K562 (cell line): ENCODE measurements around the gene TFAP2B. TPM values are rescaled to one million over a fixed set of nuclear protein-coding genes. Genes with fewer than 3 reads are reported as not detected.

Source experiments
- ATAC-seq: fragments of 200-7000 bp; cut with Tn5 transposase; 3 replicates; pipeline ENCODE4 v1.9.1; 2020; ENCODE audit warnings: moderate library complexity
- BruUV-seq: library from RNA; stranded (reverse); fragments of 400-500 nt; replicated peaks from 2 replicates; lab custom pipeline; 2021; lab: Mats Ljungman, UMichigan
- CTCF ChIA-PET: fragments of 300-600 bp; formaldehyde crosslinking; extraction: SDS; loops from one replicate; lab custom pipeline; 2021; ENCODE audit warnings: low intra/inter-chr PET ratio; lab: Yijun Ruan, JAX
- POLR2A ChIA-PET: fragments of 300-600, 350-650 bp; sonication (Branson Sonifier 250); formaldehyde crosslinking; extraction: SDS; loops from one replicate; lab custom pipeline; 2021; ENCODE audit warnings: antibody characterized with exemption, inconsistent platforms; lab: Yijun Ruan, JAX
- DNase-seq, 4 experiments: peaks; one replicate each; pipeline versions ENCODE4 v3.0.0 to v3.0.0-alpha.2; 2011 to 2018; ENCODE audit warnings: low spot score in 3 of 4, mixed read lengths in 3 of 4; ENCODE audit errors: extremely low read depth in 1 of 4
- FAIRE-seq: peaks from 2 replicates; lab custom pipeline; 2011; peaks lifted over from hg19 to GRCh38; lab: Jason Lieb, UNC
- H2AFZ ChIP-seq: 2 replicates; pipeline ENCODE4 v1.6.0; 2011; ENCODE audit warnings: low read depth, low read length, control low read depth, inconsistent platforms
- H3K27ac ChIP-seq: fragments of 200-600 bp; 3 replicates; pipeline ENCODE4 v1.8.0; 2011; ENCODE audit warnings: low read depth, mild to moderate bottlenecking, control low read depth, inconsistent platforms, low read length, moderate library complexity, mixed read lengths; ENCODE audit errors: extremely low read depth
- H3K27me3 ChIP-seq, 2 experiments: fragments of 300-600 bp in 1 of 2; 2 replicates in 1 of 2; 3 replicates in 1 of 2; pipeline versions ENCODE4 v1.6.0 to v1.8.0; 2011; ENCODE audit warnings: inconsistent platforms in 2 of 2, low read length in 2 of 2, mild to moderate bottlenecking in 1 of 2, mixed read lengths in 1 of 2, moderate library complexity in 1 of 2; ENCODE audit not compliant: control insufficient read depth in 2 of 2, insufficient read depth in 2 of 2
- H3K36me3 ChIP-seq: fragments of 300-600 bp; 3 replicates; pipeline ENCODE4 v1.8.0; 2011; ENCODE audit warnings: mild to moderate bottlenecking, low read length, inconsistent platforms; ENCODE audit not compliant: control insufficient read depth, insufficient read depth
- H3K4me1 ChIP-seq, 2 experiments: fragments of 200-600 bp in 1 of 2; replicated peaks in 1 of 2; 2 replicates in 1 of 2; 3 replicates in 1 of 2; pipeline versions ENCODE4 v1.5.1 to v1.8.0; 2011; ENCODE audit warnings: inconsistent platforms in 2 of 2, low read length in 2 of 2, mild to moderate bottlenecking in 1 of 2, mixed read lengths in 1 of 2, moderate library complexity in 1 of 2; ENCODE audit not compliant: control insufficient read depth in 2 of 2, insufficient read depth in 2 of 2
- H3K4me2 ChIP-seq: 2 replicates; pipeline ENCODE4 v1.6.1; 2011; ENCODE audit warnings: low read length, control low read depth, inconsistent platforms, mixed read lengths; ENCODE audit not compliant: insufficient read depth
- H3K4me3 ChIP-seq: fragments of 200-600 bp; sonication (generic), shearing (Covaris generic); 2 replicates; pipeline ENCODE4 v1.5.1; 2016; ENCODE audit warnings: control low read depth, inconsistent platforms
- H3K79me2 ChIP-seq: fragments of 200-600 bp; 3 replicates; pipeline ENCODE4 v1.8.0; 2011; ENCODE audit warnings: low read length, inconsistent platforms; ENCODE audit not compliant: control insufficient read depth, insufficient read depth
- H3K9ac ChIP-seq, 2 experiments: 2 replicates each; pipeline versions ENCODE4 v1.6.0 to v1.6.1; 2011; ENCODE audit warnings: low read depth in 2 of 2, low read length in 2 of 2, control low read depth in 1 of 2, inconsistent platforms in 1 of 2, mild to moderate bottlenecking in 1 of 2, mixed read lengths in 1 of 2; ENCODE audit not compliant: insufficient read depth in 1 of 2
- H3K9me1 ChIP-seq: one replicate; pipeline ENCODE4 v1.6.0; 2011; ENCODE audit warnings: inconsistent platforms, mild to moderate bottlenecking, low read length, moderate library complexity; ENCODE audit not compliant: control insufficient read depth, insufficient read depth
- H3K9me3 ChIP-seq: replicated peaks from 2 replicates; pipeline ENCODE4 v1.5.1; 2011; ENCODE audit warnings: low read depth, low read length, inconsistent platforms; ENCODE audit not compliant: control insufficient read depth, insufficient read depth
- H4K20me1 ChIP-seq: replicated peaks from 2 replicates; pipeline ENCODE4 v1.6.1; 2011; ENCODE audit warnings: low read length, inconsistent platforms, mixed read lengths; ENCODE audit not compliant: control insufficient read depth, insufficient read depth
- ARID3A ChIP-seq: IDR thresholded peaks from 2 replicates; pipeline ENCODE4 v1.6.1; 2012; ENCODE audit warnings: low read depth, low read length, improper control_type of control experiment, borderline replicate concordance
- CCNT2 ChIP-seq: IDR thresholded peaks from 2 replicates; pipeline ENCODE4 v1.6.1; 2011; ENCODE audit warnings: borderline replicate concordance, low read depth, mild to moderate bottlenecking, moderate library complexity, mixed read lengths, low read length; ENCODE audit not compliant: insufficient read length; ENCODE audit errors: extremely low read depth
- ESRRB ChIP-seq: fragments of 250-450 bp; sonication (Bioruptor Pico); IDR thresholded peaks from 2 replicates; pipeline ENCODE4 v1.5.0; 2020; ENCODE audit warnings: mild to moderate bottlenecking, moderate library complexity, borderline replicate concordance
- FOXO4 ChIP-seq: fragments of 450-650 bp; formaldehyde crosslinking; IDR thresholded peaks from 2 replicates; pipeline ENCODE4 v1.4.0; 2020; ENCODE audit warnings: mild to moderate bottlenecking, moderate library complexity
- MIER1 ChIP-seq: fragments of 450-650 bp; IDR thresholded peaks from 2 replicates; pipeline ENCODE4 v1.6.1; 2016; ENCODE audit warnings: antibody characterized with exemption, mild to moderate bottlenecking, low read depth
- NFIC ChIP-seq: fragments of 450-650 bp; IDR thresholded peaks from 2 replicates; pipeline ENCODE4 v1.6.1; 2017; ENCODE audit warnings: mild to moderate bottlenecking, inconsistent platforms
- ZFP1 ChIP-seq: fragments of 450-650 bp; formaldehyde crosslinking; IDR thresholded peaks from 2 replicates; pipeline ENCODE4 v1.4.0; 2020; ENCODE audit warnings: mild to moderate bottlenecking, mixed read lengths
- ZKSCAN3 ChIP-seq: fragments of 250-450 bp; sonication (Bioruptor Pico); IDR thresholded peaks from 2 replicates; pipeline ENCODE4 v1.4.0; 2020
- ZNF197 ChIP-seq: fragments of 200-800 bp; sonication (Bioruptor generic); IDR thresholded peaks from 2 replicates; pipeline ENCODE4 v1.6.1; 2016; ENCODE audit warnings: low read depth, missing genetic modification characterization, missing compliant biosample characterization
- ZNF232 ChIP-seq: sonication (generic); formaldehyde crosslinking; IDR thresholded peaks from 2 replicates; pipeline ENCODE4 v1.8.0; 2022; ENCODE audit warnings: mild to moderate bottlenecking, missing genetic modification reagents
- ZNF551 ChIP-seq: fragments of 250-450 bp; sonication (Bioruptor Pico); IDR thresholded peaks from 2 replicates; pipeline ENCODE4 v1.5.0; 2021; ENCODE audit warnings: mild to moderate bottlenecking, moderate library complexity
- ZNF696 ChIP-seq: fragments of 250-450 bp; sonication (Bioruptor Pico); conservative IDR thresholded peaks from 2 replicates; pipeline ENCODE4 v1.4.0; 2020; ENCODE audit warnings: mild to moderate bottlenecking, moderate library complexity
- WGBS: fragments of 100-300 bp; shearing (Covaris generic); methylation state at CpG from one replicate; pipeline ENCODE4 v1.1.6; 2016; ENCODE audit warnings: low coverage, mixed read lengths; ENCODE audit not compliant: insufficient coverage; ENCODE audit errors: missing lambda C conversion rate; 5-methylcytosine and 5-hydroxymethylcytosine counted together
- in situ Hi-C: fragments of 300-500 bp; cut with MboI; formaldehyde crosslinking; loops from 4 replicates; pipeline ENCODE4 v1.15.0; 2018; ENCODE audit warnings: inconsistent platforms, mixed read lengths
- intact Hi-C: fragments of 100-400 bp; cut with micrococcal nuclease; formaldehyde crosslinking; loops from 2 replicates; pipeline ENCODE4 v1.14.2; 2022
- polyA plus RNA-seq, 8 experiments: library from polyadenylated mRNA; depleted of rRNA in 4 of 8; stranded (reverse) in 5 of 8; unstranded in 3 of 8; fragments of >200 nt; fragmentation: Nextera tagmentation in 2 of 8; fragmentation: Illumina TruSeq in 1 of 8; extraction: Ambion mirVana in 2 of 8; extraction: Trizol in 1 of 8; gene quantifications; 2 replicates each; pipeline versions ENCODE4 v1.2.1 to v1.2.3, GENCODE V29; 2011 to 2014; ENCODE audit warnings: inconsistent platforms in 1 of 8, missing spikeins in 1 of 8
- total RNA-seq, 7 experiments: library from RNA; depleted of rRNA in 6 of 7; stranded (reverse); fragments of >200 nt in 6 of 7; fragmentation: Illumina TruSeq in 2 of 7; extraction: Trizol in 2 of 7; gene quantifications; 2 replicates each; pipeline versions ENCODE4 v1.2.1 to v1.2.3, GENCODE V29; 2011 to 2021; ENCODE audit warnings: low replicate concordance in 1 of 7

The TFAP2B gene
- total and polyA plus RNA-seq, 9 of the 15 experiments (the other 6 are each of a cell fraction or from before 2014, with no cell fraction given), result not detected

- no peaks in the 10 kb centered on the region for H3K27me3 ChIP-seq
- intact Hi-C loops (no loop called here), in situ Hi-C loops (no loop called here)
- no peak overlapping the region for H3K4me2 ChIP-seq
- ChIA-PET CTCF (no interaction called here), POLR2A (no interaction called here)
- no peaks in the 10 kb centered on the region for H3K9me3 ChIP-seq
- H3K9ac ChIP-seq, result no peak overlapping the region
- BruUV-seq, result no TSS peak
- ATAC-seq, result no peak
- no peaks in the 10 kb centered on the region for H3K4me1 ChIP-seq
- no peaks in the 10 kb centered on the region for H3K79me2 ChIP-seq
- H3K36me3 ChIP-seq, result no peaks in the 10 kb centered on the region
- no peaks in the 10 kb centered on the region for H3K9me1 ChIP-seq
- FAIRE-seq, result no peak
- DNase-seq, result no peak
- TF ChIP-seq NFIC (0 out of 2 replicates have a peak, but pooled peaks have one; percentile 19), ZKSCAN3 (CRISPR knock-in tag) (no peak)
- no peak overlapping the region for H2AFZ ChIP-seq
- H3K27ac ChIP-seq, result no peak overlapping the region
- H3K4me3 ChIP-seq, result no peak overlapping the region
- no peaks in the 10 kb centered on the region for H4K20me1 ChIP-seq
Observed at GRCh38 chr6:50778696-50779095, 40.0 kb upstream of the TFAP2B start.

GRCh38 chr6:50780382-50780781 lies 38.3 kb upstream of the TFAP2B start:
- Histone ChIP-seq H3K27me3 (no peaks in the 10 kb centered on the region), H3K4me2 (no peak overlapping the region), H3K4me3 (no peak overlapping the region), H2AFZ (no peak overlapping the region), H4K20me1 (no peaks in the 10 kb centered on the region)
- FAIRE-seq (no peak), ATAC-seq (no peak)
- no peak for TF ChIP-seq ZNF551 (CRISPR knock-in tag)
- no peak for TF ChIP-seq ZNF696 (CRISPR knock-in tag)
- no peak for TF ChIP-seq ZFP1 (CRISPR knock-in tag)
- TF ChIP-seq ZNF197, result no peak
- TF ChIP-seq ARID3A, result no peak
- no peak for TF ChIP-seq ZNF232
- TF ChIP-seq FOXO4 (CRISPR knock-in tag), result no peak
- TF ChIP-seq ESRRB (CRISPR knock-in tag), result no peak
- no peak for TF ChIP-seq MIER1
- TF ChIP-seq CCNT2, result no peak
- TF ChIP-seq, all 486 proteins: peak for 0
- Histone ChIP-seq H3K4me1 (no peaks in the 10 kb centered on the region), H3K27ac (no peak overlapping the region), H3K9me3 (no peaks in the 10 kb centered on the region), H3K79me2 (no peaks in the 10 kb centered on the region), H3K36me3 (no peaks in the 10 kb centered on the region), H3K9ac (no peak overlapping the region), H3K9me1 (no peaks in the 10 kb centered on the region)
- CTCF ChIA-PET, result no interaction called here
- no peak for DNase-seq
- in situ Hi-C loops (no loop called here), intact Hi-C loops (no loop called here)
- POLR2A ChIA-PET, result no interaction called here
- no TSS peak for BruUV-seq
- 1% methylated on average over 5 of the region's 5 CpGs for WGBS
